ENCODE measurements around the gene PHOSPHO1.

DNA sequence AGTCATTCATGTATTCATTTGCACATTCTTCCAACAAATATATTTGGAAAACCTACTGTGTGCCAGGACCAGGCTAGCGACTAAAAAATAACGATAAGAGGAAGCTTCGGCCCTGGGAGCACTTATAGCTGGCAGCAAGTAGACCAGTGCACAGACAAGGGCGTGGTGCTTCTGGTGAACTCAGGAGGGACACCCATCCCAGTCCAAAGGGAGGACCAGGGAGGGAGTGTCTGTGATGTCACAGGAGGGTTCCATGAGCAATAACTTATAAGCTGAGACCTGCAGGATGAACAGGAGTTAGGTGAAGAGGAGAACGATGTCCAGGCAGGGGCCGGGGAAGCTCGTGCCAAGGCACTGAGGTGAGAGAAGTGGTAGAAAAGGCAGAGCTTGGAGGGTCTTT is 17.4 kb upstream of the PHOSPHO1 start:
- no peak for TF ChIP-seq TAF15 (IDR thresholded peaks at IDR 0.05; ENCODE audit: low read depth, low read length, poor library complexity, severe bottlenecking)
- TF ChIP-seq POLR2A (IDR thresholded peaks at IDR 0.05; ENCODE audit: insufficient read depth in 1 of 2, low read depth in 2 of 2, low read length in 2 of 2) = no peak
- no peak for TF ChIP-seq HCFC1 (IDR thresholded peaks at IDR 0.05; ENCODE audit: low read depth, low read length)
